Small intestine (tissue), 7 donors: ENCODE results near the gene GNLY. TPM values are rescaled to one million over a fixed set of nuclear protein-coding genes. Genes with fewer than 3 reads are reported as not detected.

ENCODE experiments used
- DNase-seq, 2 donors: peaks; one replicate each; pipeline versions ENCODE4 v3.0.0 to v3.0.0-alpha.2; 2013
- FAIRE-seq: peaks from 2 replicates; lab custom pipeline; 2012; peaks lifted over from hg19 to GRCh38; lab: Jason Lieb, UNC
- H3K27ac ChIP-seq, 3 donors: one replicate each; pipeline ENCODE4 v1.5.1; 2013; ENCODE audit warnings: low read length in 2 of 3, mild to moderate bottlenecking in 2 of 3, control low read depth in 1 of 3, inconsistent platforms in 1 of 3, low read depth in 1 of 3, moderate library complexity in 1 of 3
- H3K27me3 ChIP-seq, 3 donors: one replicate each; pipeline ENCODE4 v1.6.1; 2013; ENCODE audit warnings: low read length in 3 of 3, inconsistent platforms in 1 of 3; ENCODE audit not compliant: control insufficient read depth in 3 of 3, insufficient read depth in 3 of 3
- H3K36me3 ChIP-seq, 3 donors: one replicate each; pipeline ENCODE4 v1.6.1; 2013; ENCODE audit warnings: low read length in 3 of 3, inconsistent platforms in 1 of 3, low read depth in 1 of 3, mild to moderate bottlenecking in 1 of 3, moderate library complexity in 1 of 3; ENCODE audit not compliant: control insufficient read depth in 3 of 3, insufficient read depth in 2 of 3
- H3K4me1 ChIP-seq, 3 donors: one replicate each; pipeline ENCODE4 v1.6.1; 2013; ENCODE audit warnings: low read length in 2 of 3, inconsistent platforms in 1 of 3, low read depth in 1 of 3, mild to moderate bottlenecking in 1 of 3, moderate library complexity in 1 of 3; ENCODE audit not compliant: control insufficient read depth in 3 of 3, insufficient read depth in 2 of 3
- H3K4me3 ChIP-seq, 3 donors: one replicate each; pipeline ENCODE4 v1.5.1; 2013; ENCODE audit warnings: low read length in 3 of 3, control low read depth in 1 of 3, inconsistent platforms in 1 of 3, low read depth in 1 of 3, mild to moderate bottlenecking in 1 of 3, moderate library complexity in 1 of 3
- H3K9me3 ChIP-seq, 2 donors: one replicate each; pipeline ENCODE4 v1.6.1; 2013; ENCODE audit warnings: low read depth in 1 of 2, low read length in 1 of 2; ENCODE audit not compliant: control insufficient read depth in 2 of 2, insufficient read depth in 1 of 2
- WGBS, 3 donors: extraction: QIAGEN DNeasy Blood & Tissue Kit; methylation state at CpG; one replicate each; pipeline ENCODE4 v1.1.7; 2013; 5-methylcytosine and 5-hydroxymethylcytosine counted together
- polyA plus RNA-seq, 4 donors: library from polyadenylated mRNA; stranded (reverse) in 3 of 4; unstranded in 1 of 4; fragments of 200-250 nt in 3 of 4; fragments of 120-200 nt in 1 of 4; gene quantifications; one replicate each; pipeline versions ENCODE4 v1.2.1 to v1.2.3, GENCODE V29; 2013
- donor health status: healthy with polysubstance abuse.
- donor health status: control.
- donor health status: control.
- donor health status: Bipolar disorder and iron deficiency.
- donor health status: healthy.

GNLY gene
- polyA plus RNA-seq, 4 donors, result 1.4 to 2.1 (median 1.4) TPM; not detected in 1

DNA sequence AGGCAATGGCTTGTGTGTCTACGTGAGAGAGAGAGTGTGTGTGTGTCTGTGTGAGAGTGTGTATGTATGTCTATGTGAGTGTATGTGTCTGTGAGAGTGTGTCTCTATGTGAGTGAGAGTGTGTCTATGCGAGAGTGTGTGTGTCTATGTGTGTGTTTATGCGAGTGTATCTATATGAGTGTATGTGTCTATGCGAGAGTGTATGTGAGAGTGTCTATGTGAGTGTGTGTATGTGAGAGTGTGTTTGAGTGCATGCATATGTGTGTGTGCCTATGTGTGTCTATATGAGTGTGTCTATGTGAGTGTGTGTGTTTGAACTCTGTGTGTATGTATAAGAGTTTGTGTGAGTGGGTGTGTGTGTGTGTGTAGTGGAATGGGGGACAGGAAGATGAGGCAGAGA lies 9.8 kb upstream of the GNLY start:
- H3K4me3 ChIP-seq, result no peak overlapping the region
- no peak overlapping the region for H3K27ac ChIP-seq
- H3K9me3 ChIP-seq, result no peaks in the 10 kb centered on the region
- H3K36me3 ChIP-seq, result no peaks in the 10 kb centered on the region
- no peaks in the 10 kb centered on the region for H3K4me1 ChIP-seq
- DNase-seq (no peak), FAIRE-seq (no peak)
- WGBS, 3 donors, result 93 to 95% (median 95%) methylated on average over 4 of the region's 4 CpGs
- H3K27me3 ChIP-seq, result peaks cover 0 to 2% (median 0%) of the 10 kb centered on the region in 3 donors

DNA sequence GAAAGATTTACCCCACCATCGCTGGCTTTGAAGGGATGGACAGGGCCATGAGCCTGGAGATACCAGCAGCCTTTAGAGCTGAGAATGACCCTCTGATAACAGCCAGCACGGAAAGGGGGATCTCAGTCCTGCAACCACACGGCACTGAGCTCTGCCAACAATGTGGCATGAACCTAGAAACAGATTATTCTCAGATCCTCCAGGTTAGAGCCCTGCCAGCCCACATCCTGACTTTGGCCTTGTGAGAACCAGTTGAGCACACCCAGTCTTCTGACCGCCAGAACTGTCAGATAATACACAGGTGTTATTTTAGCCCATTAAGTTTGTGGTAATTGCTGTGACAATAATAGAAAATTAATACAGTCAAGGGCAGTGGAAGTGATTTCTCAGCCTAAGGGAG lies 9.4 kb upstream of the GNLY start:
- H3K36me3 ChIP-seq, result no peaks in the 10 kb centered on the region
- 61 to 77% (median 70%) methylated on average over 4 of the region's 4 CpGs for WGBS, 3 donors
- no peak overlapping the region for H3K4me3 ChIP-seq
- H3K27ac ChIP-seq, result no peak overlapping the region
- no peak for DNase-seq
- H3K4me1 ChIP-seq, result no peaks in the 10 kb centered on the region
- no peak for FAIRE-seq
- peaks cover 0 to 2% (median 0%) of the 10 kb centered on the region in 3 donors for H3K27me3 ChIP-seq
- no peaks in the 10 kb centered on the region for H3K9me3 ChIP-seq

GRCh38 chr2:85690932-85691331 lies 3.2 kb upstream of the GNLY start:
- 70 to 84% (median 78%) methylated on average over 4 of the region's 4 CpGs for WGBS, 3 donors
- Histone ChIP-seq H3K27ac (no peak overlapping the region), H3K4me3 (no peak overlapping the region), H3K36me3 (no peaks in the 10 kb centered on the region), H3K4me1 (peaks cover 0 to 3% (median 0%) of the 10 kb centered on the region in 3 donors), H3K27me3 (no peaks in the 10 kb centered on the region), H3K9me3 (no peaks in the 10 kb centered on the region)
- DNase-seq (no peak), FAIRE-seq (no peak)

DNA sequence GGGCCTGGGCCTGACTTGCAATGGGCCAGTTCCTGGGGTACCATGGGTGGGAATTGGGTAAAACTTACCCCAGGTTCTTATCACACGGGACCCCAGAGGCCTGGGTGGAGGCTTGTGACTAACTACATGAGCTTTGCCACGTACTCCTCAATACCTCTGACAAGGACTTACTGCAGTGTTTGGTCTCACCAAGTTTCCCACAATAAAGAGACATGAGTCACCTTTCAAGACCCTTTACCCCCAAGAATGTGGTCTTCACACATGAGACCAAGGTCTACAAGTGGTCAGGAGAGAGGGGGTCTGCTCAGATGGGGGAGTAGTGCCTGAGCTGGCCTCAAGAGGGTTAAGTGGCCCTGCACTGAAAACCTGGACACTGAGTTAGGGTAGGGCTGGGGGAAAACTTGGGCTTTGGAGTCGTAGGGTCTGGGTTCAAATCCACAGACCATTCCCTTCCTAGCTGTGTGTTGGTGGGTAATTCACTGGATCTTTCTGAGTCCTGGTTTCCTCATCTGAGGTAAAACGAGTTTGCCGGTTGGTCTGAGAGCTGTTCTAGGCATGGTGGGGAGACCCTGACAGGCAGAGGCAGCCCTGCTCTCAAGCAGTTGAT lies 2.0 kb upstream of the GNLY start:
- WGBS, 3 donors, result 74 to 78% (median 76%) methylated on average over 5 of the region's 5 CpGs
- DNase-seq (no peak), FAIRE-seq (no peak)

GRCh38 chr2:85695121-85695520 lies 963 bp downstream of the GNLY start:
- H3K4me3 ChIP-seq, result no peak overlapping the region
- no peak for FAIRE-seq
- no peak for DNase-seq
- no peak overlapping the region for H3K27ac ChIP-seq
- peaks cover 0 to 3% (median 0%) of the 10 kb centered on the region in 3 donors for H3K4me1 ChIP-seq
- no peaks in the 10 kb centered on the region for H3K9me3 ChIP-seq
- H3K36me3 ChIP-seq, result no peaks in the 10 kb centered on the region
- WGBS, 3 donors, result 88 to 96% (median 93%) methylated on average over 11 of the region's 11 CpGs
- no peaks in the 10 kb centered on the region for H3K27me3 ChIP-seq

More for the DNA sequence above, 2.0 kb upstream of the GNLY start:
- H3K4me1 ChIP-seq, result peaks cover 0 to 3% (median 0%) of the 10 kb centered on the region in 3 donors
- no peaks in the 10 kb centered on the region for H3K27me3 ChIP-seq
- no peaks in the 10 kb centered on the region for H3K9me3 ChIP-seq
- no peaks in the 10 kb centered on the region for H3K36me3 ChIP-seq
- no peak overlapping the region for H3K27ac ChIP-seq
- H3K4me3 ChIP-seq, result no peak overlapping the region

GRCh38 chr2:85695691-85696668 lies 1.8 kb downstream of the GNLY start:
- 88 to 94% (median 94%) methylated on average over 12 of the region's 12 CpGs for WGBS, 3 donors
- peaks cover 0 to 3% (median 0%) of the 10 kb centered on the region in 3 donors for H3K4me1 ChIP-seq
- H3K36me3 ChIP-seq, result no peaks in the 10 kb centered on the region
- H3K9me3 ChIP-seq, result no peaks in the 10 kb centered on the region
- DNase-seq, result no peak
- H3K27ac ChIP-seq, result no peak overlapping the region
- H3K27me3 ChIP-seq, result no peaks in the 10 kb centered on the region
- no peak for FAIRE-seq
- H3K4me3 ChIP-seq, result no peak overlapping the region

DNA sequence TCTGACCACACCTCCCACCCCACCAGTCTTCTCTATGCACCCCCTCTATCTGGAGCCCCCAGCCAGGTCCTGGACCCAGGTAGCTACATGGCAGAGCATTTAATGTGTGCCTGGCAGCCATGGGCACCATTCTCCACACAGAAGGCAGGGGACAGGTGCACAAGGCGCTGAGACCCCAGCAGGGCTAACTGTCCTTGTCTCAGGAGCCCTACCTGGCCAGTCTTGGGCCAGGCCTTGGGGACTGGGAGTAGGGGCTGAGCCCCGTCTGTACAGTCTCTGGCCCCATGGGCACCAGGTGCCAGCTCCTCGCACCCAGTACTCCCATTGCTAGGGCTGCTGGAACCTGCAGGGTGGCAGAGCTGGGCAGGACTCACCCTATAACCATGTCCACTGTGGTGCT lies 2.9 kb downstream of the GNLY start:
- WGBS, 3 donors, result 81 to 94% (median 90%) methylated on average over 2 to 3 of the region's 3 CpGs
- H3K27me3 ChIP-seq, result no peaks in the 10 kb centered on the region
- H3K4me3 ChIP-seq, result no peak overlapping the region
- no peak for FAIRE-seq
- no peaks in the 10 kb centered on the region for H3K9me3 ChIP-seq
- no peak for DNase-seq
- H3K27ac ChIP-seq, result no peak overlapping the region
- peaks cover 0 to 3% (median 0%) of the 10 kb centered on the region in 3 donors for H3K4me1 ChIP-seq
- no peaks in the 10 kb centered on the region for H3K36me3 ChIP-seq

DNA sequence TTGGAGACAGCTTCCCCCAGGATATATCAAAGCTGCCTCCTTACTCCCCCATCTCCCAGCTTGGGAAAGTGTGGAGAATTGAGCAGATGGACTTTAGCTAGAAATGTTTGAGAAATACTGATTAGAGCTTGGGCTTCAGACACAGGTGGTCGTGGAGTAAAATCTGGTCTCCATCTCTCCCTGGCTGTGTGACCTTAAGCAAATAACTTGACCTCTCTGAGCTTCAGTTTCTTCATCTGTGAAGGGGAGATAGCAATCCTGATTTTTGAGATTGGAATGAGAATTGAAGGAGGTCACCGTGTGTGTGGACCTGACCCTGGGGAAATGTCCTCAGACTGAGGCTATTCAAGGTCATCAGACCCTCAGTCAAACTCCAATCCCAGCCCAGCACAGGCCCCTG lies 3.6 kb downstream of the GNLY start:
- no peak overlapping the region for H3K27ac ChIP-seq
- FAIRE-seq (no peak), DNase-seq (no peak)
- no peaks in the 10 kb centered on the region for H3K27me3 ChIP-seq
- no peaks in the 10 kb centered on the region for H3K4me1 ChIP-seq
- H3K4me3 ChIP-seq, result no peak overlapping the region
- H3K9me3 ChIP-seq, result no peaks in the 10 kb centered on the region
- H3K36me3 ChIP-seq, result no peaks in the 10 kb centered on the region
- WGBS, 3 donors, result 37 to 51% (median 40%) methylated on average over 2 of the region's 2 CpGs
